Stimulated activated CD4-positive, alpha-beta T cell treated with anti-CD3 and anti-CD28 coated beads, Interleukin-2, amount 100 ng/mL, for 24 hours (primary cell): Measurements from ENCODE around the gene VWA5B2.

ENCODE experiments used
- DNase-seq, 2 donors: peaks; one replicate each; pipeline ENCODE4 v3.0.0-alpha.2; 2020

VWA5B2 gene

DNA sequence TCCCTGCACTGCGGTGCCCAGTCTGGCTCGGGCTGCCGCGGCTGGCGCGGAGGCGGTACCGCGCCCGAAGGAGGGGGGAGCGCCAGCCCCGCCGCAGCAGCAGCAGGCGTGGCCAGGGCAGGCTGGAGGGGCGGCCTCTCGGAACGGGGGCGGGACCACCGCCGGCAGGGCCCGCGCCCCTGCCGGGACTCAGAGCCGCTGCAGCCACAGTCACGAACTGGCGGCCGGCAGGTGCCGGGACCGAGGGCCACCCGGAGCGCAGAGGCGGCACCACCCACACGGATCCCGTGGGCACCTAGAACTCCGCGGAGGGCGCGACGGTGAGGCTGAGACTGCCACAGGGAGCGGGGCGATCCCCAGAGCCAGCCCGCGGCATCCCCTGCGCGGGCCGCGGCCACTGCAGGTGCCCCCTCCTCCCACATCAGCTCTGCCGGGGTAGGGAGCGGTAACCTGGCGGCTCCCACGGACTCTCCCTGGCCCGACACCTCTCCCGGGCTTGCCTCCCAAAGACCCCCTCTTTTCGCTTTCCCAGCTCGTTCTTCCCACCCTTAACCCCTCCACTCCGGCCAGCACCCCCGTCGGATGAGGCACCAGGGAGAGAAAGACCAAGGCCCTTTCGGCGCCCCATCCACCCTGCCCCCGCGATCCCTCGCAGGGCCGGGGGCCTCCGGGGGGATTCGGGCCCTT lies at the start of gene VWA5B2:
TSS of gene VWA5B2 (plus strand) at position 192 of the 687 bp plus-strand sequence. CDS start 944 bp downstream, outside the sequence.
- peak; percentile 72 to 76 for DNase-seq

DNA sequence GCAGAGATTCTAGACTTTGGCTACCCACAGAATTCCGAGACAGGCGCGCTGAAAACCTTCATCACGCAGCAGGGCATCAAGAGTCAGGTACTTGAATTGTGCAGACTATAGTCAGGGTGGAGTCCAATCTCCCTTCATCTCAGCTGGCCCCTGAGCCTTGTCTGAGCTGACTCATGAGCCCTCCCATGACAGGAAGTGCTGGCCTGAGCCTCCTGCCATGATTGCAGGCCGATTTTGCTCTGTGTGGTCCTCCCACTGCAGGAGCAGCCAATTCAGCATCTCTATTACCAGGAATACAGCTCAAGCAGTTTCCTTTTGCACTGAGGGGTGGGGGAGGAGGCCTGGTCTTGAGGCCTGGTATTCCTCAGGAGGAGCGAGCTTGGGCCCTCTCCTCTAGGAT lies 49.2 kb upstream of the VWA5B2 start:
- no peak for DNase-seq

DNA sequence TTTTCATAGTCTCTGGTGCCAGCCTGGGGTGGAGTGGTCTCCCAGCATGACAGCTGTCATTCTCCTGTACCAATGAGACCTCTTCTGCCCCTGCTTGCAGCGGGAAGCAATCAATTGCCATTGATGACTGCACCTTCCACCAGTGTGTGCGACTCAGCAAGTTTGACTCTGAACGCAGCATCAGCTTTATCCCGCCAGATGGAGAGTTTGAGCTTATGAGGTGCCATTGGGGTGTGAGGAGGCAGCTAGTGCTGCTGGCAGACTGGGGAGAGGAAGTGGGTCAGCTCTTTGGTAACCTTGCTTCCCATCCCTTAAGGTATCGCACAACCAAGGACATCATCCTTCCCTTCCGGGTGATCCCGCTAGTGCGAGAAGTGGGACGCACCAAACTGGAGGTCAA lies 47.8 kb upstream of the VWA5B2 start:
- no peak for DNase-seq

DNA sequence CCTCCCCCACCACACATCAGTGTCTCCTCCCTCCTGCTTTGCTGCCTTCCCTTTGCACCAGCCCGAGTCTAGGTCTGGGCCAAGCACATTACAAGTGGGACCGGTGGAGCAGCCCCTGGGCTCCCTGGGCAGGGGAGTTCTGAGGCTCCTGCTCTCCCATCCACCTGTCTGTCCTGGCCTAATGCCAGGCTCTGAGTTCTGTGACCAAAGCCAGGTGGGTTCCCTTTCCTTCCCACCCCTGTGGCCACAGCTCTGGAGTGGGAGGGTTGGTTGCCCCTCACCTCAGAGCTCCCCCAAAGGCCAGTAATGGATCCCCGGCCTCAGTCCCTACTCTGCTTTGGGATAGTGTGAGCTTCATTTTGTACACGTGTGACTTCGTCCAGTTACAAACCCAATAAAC lies 45.7 kb upstream of the VWA5B2 start:
- DNase-seq = no peak

DNA sequence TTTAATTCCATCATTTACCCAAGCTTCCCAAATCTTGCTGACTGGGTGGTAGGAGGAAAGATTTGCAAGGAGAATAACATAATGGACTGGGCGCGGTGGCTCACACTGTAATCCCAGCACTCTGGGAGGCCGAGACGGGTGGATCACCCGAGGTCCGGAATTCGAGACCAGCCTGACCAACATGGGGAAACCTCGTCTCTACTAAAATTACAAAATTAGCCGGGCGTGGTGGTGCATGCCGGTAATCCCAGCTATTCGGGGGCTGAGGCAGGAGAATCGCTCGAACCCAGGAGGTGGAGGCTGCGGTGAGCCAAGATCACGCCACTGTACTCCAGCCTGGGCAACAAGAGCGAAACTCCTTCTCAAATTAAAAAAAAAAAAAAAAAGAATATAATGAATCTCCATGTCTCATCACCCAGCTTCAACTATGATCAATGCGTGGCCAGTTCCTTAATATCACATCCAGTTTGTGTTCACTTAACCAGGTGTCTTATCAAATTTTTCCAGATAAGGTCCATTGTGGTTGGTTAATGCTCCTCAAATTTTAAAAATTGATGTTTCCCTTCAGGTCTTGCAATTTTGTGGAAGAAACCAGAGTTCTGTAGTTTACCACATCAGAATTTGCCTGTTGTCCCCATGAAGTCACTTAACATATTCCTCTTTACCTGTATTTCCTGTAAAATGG lies 44.7 kb upstream of the VWA5B2 start:
- no peak for DNase-seq

DNA sequence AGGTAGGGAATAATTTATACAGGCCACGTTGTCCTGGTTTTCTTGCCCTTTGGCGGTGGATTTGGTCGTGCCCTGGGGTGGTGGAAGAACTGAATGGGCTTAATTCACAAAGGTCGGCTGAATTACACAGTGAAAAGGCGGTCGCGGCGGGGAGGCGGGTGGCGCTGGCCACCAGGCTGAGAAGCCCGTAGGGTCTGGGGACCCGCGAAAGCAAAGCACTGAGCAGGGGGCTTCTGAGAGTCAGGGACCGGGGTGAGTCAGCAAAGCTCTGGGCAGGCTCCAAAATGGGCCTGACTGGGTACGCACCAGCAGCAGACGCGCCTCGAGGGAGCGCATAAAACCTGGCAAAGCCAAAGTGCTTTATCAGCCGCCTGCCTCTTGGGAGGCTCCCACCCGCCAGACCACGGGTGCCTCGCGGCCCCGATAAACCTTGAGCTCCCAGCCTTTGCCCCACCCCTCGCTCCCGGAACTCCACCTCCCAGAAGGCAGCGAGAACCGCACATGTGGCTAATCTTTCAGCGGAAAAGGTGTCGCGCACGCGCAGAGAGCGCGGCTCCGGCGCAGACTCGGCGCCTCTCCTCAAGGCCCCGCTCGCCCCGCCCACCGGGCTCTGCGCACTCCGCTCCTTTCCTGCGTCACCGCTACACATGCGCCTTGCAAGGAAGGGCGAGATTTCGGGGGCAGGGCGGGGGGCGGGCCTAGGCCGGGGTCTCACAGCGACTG lies 43.8 kb upstream of the VWA5B2 start:
- DNase-seq = peak; percentile 99

DNA sequence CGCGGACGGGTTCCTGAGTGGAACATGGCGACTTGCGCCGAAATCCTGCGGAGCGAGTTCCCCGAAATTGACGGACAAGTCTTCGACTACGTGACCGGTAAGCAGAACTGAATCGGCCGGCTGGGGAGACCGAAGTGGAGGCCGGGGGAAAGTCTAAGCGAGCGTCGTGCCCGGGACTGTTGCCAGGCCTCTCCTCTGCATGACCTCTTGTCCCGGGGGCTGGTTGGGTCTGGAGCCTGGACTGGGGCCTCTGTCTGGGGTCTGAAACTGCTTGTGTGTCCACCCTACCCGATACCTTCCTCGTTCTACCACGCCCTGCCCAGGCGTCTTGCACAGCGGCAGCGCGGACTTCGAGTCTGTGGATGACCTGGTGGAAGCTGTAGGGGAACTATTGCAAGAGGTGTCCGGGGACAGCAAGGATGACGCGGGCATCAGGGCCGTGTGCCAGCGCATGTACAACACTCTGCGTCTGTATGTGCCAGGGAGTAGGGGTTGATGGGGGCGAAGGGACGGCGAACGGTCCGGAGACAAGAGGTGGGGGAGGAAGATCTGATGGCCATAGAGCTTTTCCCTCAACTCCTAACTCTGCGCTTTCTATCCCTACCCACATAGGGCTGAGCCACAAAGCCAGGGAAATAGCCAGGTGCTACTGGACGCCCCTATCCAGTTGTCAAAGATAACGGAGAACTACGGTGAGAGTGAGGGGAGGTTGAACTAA lies 43.0 kb upstream of the VWA5B2 start, which contains the start of gene ABCF3:
TSS of gene ABCF3 (plus strand) at position 16 of the 718 bp plus-strand sequence. CDS start at position 25, 9 bp downstream.
- no peak for DNase-seq

DNA sequence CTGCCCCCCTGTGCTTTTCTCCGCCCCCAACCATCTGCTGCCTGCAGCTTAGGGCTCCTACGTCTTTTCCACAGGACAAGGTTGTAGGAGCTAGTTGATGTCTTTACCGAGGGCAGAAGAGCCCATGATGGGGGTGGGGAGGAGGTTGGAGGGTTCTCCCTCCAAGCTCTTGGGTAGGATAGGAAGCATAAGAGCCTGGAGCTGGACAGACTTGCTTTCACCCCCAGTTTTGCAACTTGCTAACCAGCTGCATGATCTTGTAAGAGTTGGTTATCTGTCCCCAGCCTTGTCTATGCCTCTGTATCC lies 42.5 kb upstream of the VWA5B2 start:
- DNase-seq = no peak

DNA sequence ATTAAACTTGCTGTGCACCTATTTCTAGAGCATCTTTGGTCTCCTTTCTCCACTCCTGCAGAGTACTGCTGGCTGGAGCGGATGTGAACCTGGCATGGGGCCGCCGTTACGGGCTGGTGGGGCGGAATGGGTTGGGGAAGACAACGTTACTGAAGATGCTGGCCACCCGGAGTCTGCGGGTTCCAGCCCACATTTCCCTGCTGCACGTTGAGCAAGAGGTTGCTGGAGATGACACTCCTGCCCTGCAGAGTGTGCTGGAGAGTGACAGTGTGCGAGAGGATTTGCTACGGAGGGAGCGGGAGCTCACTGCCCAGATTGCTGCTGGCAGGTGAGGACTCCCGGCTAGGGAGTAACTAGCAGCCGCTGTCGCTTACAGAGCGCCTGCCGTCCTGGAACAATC lies 41.3 kb upstream of the VWA5B2 start:
- no peak for DNase-seq

DNA sequence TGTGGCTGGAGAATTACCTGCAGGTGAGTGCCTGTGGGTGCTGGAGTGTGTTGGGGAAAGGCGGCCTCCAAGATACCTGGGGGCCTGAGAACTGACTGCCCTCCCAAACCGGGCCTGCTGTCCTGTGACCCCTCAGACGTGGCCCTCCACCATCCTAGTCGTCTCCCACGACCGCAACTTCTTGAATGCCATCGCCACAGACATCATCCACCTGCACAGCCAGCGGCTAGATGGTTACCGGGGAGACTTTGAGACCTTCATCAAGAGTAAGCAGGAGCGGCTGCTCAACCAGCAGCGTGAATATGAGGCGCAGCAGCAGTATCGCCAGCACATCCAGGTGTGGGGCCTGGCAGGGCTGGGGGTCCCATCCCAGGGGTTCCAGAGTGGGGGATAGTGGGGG lies 40.0 kb upstream of the VWA5B2 start:
- no peak for DNase-seq

DNA sequence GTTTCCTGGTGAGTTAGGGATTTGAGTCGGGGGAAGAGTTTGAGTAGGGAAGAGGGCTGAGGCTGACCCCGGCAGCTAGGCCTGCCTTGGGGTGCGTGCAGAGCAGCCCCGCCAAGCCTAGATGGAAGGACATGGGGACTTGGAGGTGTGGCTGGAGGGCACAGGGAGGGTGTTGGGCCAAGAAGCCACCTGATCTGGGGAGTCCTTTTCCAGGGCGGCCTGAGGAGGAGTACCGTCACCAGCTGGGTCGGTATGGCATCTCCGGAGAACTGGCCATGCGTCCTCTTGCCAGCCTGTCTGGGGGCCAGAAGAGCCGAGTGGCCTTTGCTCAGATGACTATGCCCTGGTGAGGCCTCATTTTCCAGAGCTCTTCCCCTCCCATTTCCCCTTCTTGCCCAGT lies 36.5 kb upstream of the VWA5B2 start:
- no peak for DNase-seq

DNA sequence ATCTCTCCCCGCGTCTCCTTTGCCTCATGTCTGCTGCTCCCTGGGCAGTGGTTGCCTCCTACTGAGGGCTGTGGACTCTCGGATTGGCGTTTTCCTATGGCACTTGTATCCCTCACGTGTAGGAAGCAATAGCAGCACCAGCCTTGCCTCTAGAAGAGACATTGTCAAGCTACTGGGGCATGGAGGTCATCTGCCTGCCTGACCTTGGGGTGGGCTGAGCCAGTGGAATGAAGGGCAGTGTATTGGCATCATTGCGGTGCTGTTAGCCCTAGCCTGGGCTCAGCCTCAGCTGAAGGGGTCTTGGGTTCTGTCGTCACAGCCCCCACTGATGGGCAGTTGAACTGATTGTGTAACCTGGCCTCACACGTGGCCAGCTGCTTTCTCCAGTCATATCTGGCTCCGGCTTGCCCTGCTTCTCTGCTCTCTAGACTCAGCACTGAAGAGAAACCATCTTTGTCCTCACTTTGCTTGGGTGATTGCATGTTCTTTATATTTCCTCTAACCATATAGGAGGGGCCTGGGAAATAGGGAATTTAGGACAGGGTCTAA lies 35.3 kb upstream of the VWA5B2 start:
- DNase-seq = no peak

DNA sequence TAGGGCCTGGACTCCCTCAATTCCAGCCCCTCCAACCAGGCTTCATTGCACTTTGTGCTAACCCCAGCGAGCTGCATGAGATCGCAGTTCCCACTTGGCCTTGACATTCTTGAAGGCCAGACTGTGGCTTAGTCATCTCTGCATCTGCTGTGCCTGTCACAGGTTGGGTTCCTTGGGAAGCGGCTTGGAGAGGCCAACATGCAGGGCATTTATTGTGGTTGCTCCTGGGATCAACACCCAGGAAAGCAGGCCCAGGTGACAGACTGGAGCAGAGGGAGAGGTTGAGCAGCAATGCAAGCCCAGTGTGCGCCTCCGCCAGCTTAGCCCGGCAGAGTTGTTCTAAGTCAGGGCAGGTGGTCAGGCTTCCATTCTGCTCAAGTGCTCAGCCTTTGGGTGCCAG lies 32.8 kb upstream of the VWA5B2 start:
- no peak for DNase-seq

DNA sequence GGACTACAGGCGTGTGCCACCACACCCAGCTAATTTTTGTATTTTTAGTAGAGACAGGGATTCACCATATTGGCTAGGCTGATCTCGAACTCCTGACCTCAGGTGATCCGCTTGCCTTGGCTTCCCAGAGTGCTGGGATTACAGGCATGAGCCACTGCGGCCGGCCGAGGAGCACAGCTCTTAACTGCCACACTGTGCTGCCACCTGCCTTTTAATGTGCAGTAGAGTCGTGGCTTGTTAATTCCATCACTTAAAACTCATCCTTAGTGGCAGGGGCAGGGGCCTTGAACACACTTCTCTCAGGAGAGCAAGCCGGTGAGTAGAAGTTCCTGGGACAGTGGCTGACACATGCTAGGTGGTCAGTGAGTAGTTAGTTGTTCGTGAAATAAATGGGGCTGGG lies 30.9 kb upstream of the VWA5B2 start:
- DNase-seq = no peak

DNA sequence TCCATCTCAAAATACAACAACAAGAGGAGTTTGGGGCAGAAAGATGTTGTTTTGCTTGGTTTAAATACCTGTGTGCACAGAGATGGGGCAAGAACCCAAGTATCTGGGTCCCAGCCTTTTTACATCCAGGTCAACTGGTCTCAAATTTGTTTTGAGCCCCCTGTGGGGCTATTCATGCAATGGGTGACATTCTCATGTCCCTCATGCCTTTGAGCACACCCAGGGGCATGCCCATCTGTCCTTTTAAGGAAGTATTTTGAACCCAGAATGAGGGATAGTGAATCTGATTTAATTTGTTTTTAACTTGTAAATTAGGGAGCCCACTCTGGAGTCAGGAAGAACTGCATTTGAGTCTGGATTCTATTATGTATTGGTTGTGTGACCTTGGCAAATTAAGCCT lies 28.6 kb upstream of the VWA5B2 start:
- DNase-seq = no peak

DNA sequence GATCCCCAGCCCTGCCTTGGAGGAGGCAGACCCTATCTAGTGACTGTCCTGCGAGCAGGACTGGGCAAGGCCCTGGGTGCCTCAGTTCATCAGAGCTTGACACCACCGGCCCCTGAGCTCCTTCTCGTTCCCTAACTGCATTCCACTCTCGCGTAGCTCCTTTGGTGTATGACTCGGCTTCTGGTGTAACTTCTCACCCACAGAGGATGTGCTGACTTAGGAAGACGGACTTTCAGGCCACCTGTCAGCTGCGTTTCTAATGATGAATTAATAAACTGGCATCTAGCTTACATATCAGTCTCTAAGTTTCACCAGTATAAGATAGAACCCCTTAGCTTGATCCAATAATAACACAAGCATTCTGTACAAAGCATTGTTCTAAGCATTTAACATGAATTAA lies 25.9 kb upstream of the VWA5B2 start:
- DNase-seq = no peak

DNA sequence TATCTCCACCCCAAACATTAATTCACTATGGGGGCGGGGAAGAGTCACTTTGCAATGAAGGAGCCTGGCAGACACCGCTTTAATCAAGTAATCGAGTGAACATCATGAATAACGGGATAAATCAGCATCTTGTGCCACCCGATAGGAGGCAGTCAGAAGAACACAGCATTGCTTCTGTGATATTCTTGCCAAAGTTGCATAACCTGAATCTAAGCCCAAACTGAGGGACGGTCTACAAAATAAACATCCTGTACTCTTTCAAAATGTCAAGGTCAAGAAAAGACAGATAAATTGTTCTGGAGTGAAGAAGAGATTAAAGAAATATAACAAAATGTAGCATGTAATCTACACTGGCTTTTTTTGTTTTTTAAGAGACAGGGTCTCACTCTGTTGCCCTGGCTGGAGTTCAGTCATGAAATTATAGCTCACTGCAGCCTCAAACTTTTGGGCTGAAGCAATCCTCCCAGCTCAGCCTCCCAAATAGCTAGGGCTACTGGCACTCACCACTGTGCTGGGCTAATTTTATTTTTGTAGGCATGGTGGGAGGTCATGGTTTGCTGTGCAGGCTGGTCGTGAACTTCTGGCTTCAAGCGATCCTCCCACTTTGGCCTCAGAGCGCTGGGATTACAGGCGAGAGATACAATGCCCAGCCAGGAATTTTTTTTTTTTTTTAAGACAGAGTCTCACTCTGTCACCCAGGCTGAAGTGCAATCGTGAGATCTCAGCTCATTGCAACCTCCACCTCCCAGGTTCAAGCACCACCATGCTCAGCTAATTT lies 20.1 kb upstream of the VWA5B2 start:
- DNase-seq = no peak

DNA sequence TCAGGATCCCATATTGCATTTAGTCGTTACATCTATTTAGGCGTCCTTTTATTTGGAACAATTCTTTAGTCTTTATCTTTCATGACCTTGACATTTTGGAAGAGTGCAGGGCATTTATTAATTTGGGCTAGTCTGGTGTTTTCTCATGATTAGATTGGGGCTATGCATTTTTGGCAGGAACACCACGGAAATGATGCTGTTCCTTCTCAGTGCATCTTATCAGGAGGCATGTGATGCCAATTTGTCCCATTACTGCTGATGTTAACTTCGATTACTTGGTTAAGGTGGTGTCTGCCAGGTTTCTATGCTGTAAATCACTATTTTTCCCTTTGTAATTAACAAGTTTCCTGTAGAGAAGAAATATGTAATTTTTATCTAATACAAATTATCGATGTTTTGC lies 18.1 kb upstream of the VWA5B2 start:
- DNase-seq = no peak

DNA sequence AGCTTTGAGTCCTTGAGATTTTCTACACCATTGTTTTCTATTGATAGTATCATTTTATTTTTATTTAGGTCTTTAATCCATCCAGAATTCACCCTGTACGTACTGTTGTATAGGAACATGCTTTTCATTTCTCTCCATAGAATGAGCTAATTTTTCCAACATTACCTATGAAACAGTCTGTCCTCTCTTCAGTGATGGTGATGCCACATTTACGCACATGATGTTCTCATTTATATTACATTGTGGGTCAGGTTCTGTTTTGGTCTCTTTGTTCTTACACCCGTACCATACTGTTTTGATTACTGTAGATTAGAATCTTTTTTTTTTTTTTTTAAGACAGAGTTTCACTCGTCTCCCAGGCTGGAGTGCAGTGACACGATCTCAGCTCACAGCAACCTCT lies 17.7 kb upstream of the VWA5B2 start:
- DNase-seq = no peak

DNA sequence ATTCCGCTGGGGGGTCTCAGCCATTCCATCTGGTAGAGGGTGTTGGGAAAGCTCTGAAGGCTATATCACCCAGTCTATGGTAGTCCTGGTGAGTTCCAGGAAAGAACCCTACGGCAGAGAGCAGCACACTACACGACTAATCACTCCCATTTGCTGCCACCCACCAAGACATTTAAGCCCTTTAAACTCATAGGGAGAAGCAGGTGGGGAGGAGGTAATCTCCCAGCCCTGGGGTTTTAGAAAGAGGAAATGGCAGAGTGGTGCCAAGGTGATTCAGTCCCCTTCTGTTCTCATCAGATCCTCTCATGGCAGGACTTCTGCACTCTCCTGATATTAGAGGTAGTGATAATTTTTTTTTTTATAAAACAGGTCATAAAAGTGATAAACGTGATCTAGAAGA lies 10.6 kb upstream of the VWA5B2 start:
- DNase-seq = no peak

DNA sequence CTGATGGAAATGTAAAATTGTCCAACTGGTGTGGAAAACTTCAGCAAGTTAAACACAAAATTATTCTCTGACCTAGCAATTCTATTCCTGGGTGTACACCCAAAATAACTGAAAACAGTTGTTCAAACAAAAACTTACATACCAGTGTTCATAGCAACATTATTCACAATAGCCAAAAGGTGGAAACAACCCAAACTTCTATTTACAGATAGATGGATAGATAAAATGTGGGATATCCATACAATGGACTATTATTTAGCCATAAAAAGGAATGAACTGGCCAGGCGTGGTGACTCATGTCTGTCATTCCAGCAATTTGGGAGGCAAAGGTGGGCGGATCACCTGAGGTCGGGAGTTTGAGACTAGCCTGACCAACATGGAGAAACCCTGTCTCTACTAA lies 6.9 kb upstream of the VWA5B2 start:
- no peak for DNase-seq

DNA sequence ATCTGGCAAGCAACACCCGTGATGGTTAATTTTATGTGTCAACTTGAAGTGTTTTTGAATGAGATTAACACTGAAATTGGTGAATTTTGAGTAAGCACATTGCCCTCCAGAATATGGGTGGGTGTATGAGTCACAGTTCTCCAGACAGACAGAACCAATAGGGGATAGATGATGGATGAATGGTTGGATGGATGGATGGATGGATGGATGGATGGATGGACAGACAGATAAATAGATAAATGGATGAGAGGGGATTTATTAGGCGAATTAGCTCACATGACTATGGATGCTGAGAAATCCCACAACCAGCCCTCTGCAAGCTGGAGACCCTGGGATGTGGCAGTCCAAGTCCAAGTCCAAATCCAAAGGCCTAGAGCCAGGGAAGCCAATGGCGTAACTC lies 5.4 kb upstream of the VWA5B2 start:
- no peak for DNase-seq
